VCaP (cell line): Measurements from ENCODE around the gene CNNM2.

Source experiments
- H3K27ac ChIP-seq: fragments of 450-650 bp; 2 replicates; pipeline ENCODE4 v1.5.1; 2017
- CTCF ChIP-seq: fragments of 450-650 bp; conservative IDR thresholded peaks from 2 replicates; pipeline ENCODE4 v1.5.1; 2017; ENCODE audit warnings: mild to moderate bottlenecking, moderate library complexity

CNNM2 gene

DNA sequence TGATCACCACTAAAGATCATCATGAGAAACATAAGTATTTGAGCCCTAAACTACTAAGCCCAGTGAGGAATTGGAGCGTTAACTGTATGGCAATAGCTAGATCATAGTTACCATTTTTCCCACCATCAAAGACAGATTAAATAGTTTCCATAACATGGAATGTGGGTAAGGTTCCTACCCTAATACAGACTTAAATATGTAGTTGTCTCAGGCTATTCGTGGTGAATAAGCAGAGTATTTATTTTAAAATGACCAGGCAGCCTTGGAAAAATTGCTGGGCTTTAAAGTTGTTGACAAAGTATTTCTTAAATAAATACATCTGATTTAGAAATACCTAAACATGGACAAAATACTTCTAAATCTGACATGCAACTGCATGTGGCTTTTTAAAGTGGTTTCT, 168.2 kb downstream of the CNNM2 start:
- H3K27ac ChIP-seq, result no peak overlapping the region
- no peak for TF ChIP-seq CTCF

DNA sequence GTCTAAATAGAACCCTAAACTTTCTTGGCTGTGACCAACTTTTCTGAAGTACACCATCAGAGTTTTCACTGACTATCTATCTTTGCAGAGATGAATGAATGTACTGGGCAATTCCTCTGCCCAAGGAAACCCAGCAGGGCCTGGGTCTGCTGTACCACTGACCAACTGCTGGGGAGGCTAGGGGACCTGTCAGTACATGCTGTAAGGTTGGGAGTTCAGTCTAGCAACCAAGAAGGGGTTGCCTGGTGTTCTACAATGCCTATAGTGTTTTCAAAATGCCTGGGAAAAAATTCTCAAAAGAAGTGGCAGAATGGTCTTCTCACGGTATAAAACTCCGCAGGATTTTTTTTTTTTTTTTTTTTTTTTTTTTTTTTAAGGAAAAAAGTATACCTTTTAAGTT, 168.7 kb downstream of the CNNM2 start:
- no peak overlapping the region for H3K27ac ChIP-seq
- no peak for TF ChIP-seq CTCF

DNA sequence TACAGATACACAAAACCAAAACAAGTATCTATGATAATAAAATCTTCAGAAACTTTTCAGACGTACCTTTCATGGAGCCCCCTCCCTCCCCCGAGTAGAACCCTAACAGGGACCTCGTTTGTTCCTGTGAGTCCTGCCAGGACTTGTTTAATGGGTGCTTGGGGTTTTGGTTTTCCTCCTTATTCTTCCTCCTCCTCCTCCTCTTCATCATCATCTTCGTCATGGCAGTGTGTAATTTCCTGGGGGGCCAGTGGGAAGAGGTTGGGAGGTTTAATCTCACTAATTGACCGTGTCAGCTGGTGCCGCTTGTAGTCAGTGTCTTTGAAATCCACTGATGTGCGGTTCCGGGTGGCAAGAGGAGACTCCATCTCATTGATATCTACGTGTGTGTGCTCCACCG, 171.4 kb downstream of the CNNM2 start:
- no peak overlapping the region for H3K27ac ChIP-seq
- no peak for TF ChIP-seq CTCF

DNA sequence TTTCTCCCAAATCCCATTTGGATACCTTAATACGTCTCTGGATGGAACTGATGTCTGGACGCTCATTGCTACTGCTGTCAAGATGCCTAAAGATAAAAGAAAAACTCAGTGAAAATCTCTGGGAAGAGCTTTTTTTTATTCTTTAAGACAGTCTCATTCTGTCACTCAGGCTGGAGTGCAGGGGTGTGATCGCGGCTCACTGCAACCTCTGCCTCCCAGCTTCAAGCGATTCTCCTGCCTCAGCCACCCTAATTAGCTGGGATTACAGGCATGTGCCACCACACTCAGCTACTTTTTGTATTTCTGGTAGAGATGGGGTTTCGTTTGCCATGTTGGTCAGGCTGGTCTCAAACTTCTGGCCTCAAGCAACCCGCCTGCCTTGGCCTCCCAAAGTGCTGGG, 172.8 kb downstream of the CNNM2 start:
- H3K27ac ChIP-seq, result no peak overlapping the region
- no peak for TF ChIP-seq CTCF

DNA sequence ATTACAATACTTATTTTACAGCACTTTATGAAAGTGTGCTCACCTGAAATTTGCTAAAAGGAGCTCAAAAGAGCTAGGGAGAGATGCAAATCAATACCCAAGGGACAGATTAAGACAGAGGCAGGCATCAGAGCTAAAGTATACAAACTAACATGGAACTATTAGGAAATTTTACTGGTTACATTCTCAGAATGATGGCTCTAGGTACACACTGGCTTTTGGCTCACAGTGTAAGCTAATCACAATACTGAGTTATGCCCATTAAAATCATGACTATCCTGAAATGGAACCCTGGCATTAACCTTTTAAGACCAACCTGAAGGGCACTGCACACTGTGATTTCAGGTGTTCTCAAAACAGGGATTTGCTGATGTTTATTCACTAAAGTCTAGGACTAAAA, 176.9 kb downstream of the CNNM2 start:
- TF ChIP-seq CTCF, result no peak
- H3K27ac ChIP-seq, result no peak overlapping the region

- H3K27ac ChIP-seq, result no peak overlapping the region
- TF ChIP-seq CTCF, result no peak
Observed at GRCh38 chr10:103096130-103096529, 178.0 kb downstream of the CNNM2 start.

DNA sequence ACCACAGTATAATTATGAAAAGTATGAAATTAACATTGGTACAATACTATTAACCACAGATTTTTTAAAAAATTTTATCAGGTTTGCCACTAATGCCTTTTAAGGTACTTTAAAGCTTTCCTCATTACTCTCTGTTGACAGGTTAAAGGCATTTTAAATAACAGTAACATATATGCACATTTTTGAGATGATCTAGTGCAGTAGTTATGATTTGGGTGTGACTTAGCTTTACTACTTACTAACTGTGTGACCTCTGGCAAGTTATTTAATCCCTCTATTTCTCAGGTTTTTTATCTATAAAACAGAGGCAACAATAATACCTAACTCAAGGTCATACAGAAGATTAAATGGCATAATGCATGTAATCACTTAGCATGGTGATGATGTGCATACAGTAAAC, 180.1 kb downstream of the CNNM2 start:
- no peak for TF ChIP-seq CTCF
- no peak overlapping the region for H3K27ac ChIP-seq

DNA sequence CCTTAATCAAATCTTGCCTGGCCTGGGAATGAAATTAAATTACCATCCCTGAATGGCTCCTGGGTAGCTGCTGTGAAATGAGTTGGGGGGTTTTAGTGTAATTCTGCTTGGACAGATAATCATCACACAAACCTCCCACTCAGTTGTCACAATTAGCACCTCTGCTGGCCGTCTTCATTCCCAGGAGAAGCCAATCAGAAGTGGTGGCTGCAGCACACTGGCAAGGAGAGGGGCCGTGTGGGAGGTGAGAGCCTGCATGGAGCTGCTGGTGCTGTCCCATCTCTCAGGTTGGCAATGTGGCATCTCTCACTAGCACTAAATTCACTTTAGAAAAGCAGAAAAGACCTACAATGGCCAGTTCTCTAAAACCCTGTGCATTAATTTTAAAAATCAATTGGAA, 182.5 kb downstream of the CNNM2 start:
- no peak overlapping the region for H3K27ac ChIP-seq
- no peak for TF ChIP-seq CTCF
